ENCODE data around the gene AGBL3.
"Not testable (repeated sequence)": the region's sequence is repeated elsewhere in the genome, so short reads cannot be mapped to it uniquely, and the experiment has no call there.

AGBL3 gene

GRCh38 chr7:134966691-134967090, 19.6 kb upstream of the AGBL3 start:
- no peak for ATAC-seq

DNA sequence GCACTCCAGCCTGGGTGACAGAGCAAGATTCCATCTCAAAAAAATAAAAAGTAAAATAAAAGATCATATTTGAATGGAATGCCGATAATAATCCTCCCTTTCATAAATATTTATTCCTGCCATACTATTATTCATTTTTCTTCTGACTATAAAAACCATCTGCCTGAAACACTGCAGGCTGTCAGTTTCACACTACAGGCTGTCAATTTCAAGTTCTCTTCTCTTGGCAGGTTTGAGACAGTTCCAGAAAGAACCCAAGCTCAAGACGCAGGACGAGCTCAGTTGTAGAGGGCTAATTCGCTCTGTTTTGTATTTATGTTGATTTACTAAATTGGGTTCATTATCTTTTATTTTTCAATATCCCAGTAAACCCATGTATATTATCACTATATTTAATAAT, 18.2 kb upstream of the AGBL3 start:
- no peak for ATAC-seq

DNA sequence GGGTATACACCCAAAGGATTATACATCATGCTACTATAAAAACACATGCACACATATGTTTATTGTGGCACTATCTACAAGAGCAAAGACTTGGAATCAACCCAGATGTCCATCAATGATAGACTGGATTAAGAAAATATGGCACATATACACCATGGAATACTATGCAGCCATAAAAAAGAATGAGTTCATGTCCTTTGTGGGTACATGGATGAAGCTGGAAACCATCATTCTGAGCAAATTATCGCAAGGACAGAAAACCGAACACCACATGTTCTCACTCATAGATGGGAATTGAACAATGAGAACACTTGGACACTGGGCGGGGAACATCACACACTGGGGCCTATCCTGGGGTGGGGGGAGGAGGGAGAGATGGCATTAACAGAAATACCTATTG, 4.7 kb upstream of the AGBL3 start:
- not testable (repeated sequence) for ATAC-seq

GRCh38 chr7:134985894-134986362, 380 bp upstream of the AGBL3 start:
- peak; percentile 60 to 61 for ATAC-seq

DNA sequence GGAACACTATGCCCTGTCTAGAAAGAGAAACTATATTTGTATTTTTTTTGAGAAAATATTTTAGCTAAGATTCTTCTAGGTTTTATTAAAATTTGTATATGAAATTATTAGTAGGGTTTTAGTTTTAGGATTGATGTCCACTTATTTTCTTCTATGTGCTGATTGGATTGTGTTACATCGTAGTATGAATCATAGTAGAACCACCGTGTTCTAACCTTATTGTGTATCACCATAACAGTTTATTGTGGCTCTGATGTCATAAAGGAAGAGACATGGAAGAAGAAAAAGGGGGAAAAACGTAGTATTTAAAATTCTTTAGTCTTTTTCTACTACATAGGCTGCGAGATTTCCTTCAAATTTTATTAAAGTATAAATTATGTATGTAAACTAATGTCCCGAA, 1.9 kb downstream of the AGBL3 start:
- ATAC-seq = no peak

DNA sequence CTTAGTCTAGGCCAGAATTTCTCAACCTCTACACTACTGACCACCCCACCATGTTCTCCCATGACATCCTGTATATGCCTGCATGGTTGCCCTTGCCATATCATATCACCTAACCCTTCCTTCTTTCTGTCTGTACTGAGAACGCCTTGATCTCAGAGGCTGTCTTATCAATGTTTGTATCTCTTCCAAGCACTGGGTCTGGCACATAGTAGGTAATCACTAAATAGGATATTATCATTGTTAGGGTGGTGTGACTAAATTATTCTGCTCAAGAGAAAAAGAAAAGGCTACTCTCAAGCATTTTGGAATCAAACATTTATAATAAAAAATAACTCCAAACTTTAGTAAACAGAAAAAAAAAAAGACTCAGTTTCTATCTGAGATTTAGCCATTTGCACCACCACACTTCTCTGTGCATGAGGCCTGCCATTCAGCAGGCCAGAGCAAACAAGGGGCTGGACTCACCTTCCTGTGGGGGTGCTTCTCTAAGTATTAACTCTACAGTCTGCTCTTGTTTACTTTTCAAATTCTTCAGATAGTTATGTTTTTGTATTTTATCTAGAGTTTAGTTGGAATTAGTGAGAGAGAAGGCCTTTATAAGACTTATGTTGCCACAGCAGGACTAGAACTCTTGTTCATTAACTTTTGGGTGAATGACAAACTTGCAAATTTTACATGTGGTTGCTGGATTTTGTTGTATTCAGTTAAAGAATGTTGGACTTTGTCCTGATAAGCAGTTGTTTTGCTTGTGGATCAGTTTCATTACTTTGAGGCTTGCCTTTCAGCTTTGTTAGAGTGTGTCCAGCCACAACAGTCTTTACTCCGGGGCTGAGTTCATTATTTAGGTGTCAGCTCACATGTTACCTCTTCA, 5.4 kb downstream of the AGBL3 start:
- ATAC-seq = no peak

DNA sequence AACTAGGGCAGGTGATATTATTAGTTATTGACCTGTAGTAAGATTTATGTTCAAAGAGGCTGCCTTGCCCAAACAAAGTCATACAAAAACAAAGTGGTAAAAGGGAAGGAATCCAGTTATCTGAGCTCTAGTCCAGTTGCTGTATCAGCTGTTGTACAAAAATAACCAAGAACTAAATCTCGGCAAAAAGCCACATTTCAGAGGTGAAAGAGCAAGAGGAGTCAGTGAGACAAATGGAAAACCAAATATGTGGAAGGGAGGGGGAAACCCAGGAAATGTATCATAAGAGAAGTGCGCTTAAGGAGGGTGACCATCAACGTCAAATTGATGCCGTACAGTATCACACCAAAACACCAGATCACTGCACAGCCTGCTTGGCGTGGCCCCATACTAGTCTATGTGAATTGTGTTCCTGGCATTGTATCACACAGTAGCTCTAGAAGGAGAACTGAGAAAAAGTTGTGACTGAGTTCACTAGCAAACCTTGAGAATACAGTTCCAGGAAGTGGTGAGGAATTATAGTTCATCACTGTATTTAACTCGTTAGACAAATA, 6.4 kb downstream of the AGBL3 start:
- ATAC-seq = peak; percentile 74 to 88

DNA sequence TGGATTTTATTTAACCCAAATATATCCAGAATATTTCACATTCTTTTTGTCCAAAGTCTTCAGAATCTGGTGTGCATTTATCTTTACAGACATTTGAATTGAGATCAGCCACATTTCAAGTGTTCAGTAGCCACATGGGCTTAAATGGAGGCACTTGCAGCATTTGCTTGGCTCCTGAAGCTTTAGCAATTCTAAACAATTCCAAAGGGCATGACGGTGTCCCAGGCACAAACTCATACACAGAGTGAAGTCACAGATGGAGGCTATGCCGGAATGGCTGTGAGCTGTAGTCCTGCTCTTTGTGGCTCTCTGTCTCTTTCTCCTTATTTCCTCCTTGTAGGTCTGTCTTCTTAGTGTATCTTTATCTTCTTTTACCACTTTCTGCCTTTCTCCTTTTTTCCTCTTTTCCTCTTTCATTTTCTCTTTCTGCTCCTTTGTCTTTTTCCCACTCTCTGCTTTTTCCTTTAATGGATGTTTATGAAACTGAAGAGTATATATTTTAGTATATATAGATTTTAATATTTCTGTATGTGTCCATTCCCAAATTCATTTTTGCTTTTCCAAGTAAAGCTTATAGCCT, 7.7 kb downstream of the AGBL3 start:
- no peak for ATAC-seq

DNA sequence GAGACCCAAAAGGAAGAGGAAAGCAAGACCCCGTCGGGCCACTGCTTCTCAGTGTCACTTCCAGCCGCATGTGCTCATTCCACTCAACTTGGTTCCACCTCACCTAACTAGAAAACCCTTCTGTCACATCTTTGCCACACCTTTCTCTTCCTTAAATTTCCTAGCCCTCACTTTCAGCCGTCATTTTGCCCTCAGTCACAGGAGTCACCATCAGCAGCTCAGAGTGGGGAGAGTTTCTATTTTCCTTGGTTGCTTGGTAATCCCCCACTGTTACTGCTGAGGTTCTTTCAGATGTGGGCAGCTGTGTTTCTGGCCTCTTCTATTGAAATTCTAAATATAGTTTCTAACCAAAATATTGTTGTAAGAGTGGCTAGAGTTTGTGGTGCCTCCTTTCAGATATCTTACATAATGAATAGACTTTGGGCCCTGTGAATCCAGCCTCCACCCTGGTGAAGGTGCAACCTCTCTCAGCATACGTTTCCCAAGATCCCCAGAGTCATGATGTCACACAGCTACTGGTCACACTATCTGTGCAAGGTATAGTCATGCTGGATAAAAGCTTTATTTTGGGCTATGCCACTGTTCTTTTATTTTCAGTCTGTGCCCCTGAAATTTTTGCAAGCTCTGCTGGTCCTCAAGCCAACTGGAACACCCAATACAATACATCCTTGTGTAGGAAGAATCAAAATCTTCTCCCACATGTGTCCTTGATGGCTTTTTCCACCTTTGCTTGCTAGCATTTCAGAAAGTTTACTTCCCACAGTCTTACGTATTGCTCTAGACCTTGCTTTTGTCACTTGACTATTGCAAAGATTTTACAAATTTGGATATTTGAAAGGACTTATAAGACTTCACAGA, 9.2 kb downstream of the AGBL3 start:
- ATAC-seq = peak; percentile 8 to 18

DNA sequence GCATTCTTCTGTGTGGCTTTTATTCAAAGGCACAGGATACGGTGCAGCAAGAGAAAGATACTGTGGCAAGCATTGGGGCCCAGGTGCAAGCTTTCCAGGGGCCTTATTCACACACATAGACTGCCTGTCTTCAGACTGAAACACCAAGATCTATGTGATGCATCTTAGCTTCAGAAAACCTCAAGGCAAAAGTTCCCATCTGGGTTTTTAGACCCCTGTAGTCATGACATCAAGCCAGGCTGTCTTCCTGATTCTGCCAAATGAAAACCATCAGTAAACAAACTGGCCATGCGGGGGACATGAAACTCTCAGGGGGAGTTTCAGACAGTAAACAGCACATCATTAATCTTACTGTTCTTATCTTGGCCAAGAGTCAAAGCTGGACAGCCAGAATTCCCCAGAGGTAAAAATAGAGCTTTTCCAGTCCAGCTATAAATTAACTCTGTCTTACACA, 9.8 kb downstream of the AGBL3 start:
- no peak for ATAC-seq

GRCh38 chr7:134997214-134997885, 11.0 kb downstream of the AGBL3 start:
- ATAC-seq = no peak

DNA sequence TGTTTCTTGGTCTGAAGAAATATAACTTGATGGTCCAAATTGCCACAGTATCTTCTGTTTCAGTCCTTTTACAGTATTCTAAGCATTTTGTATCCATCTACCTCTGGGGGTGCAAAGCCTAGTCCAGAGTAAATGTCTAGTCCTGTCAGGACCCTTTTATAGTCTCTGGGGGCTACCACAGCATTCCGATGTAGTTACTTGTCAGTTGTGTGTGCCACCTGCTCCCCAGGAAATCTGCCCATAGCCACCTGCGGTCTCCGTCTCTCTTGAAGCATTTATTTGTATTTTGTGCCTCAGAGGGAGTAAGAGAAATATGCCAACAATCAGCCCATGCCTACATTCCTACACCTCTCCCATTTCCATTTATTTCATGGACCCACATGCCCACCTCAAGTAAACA, 12.8 kb downstream of the AGBL3 start:
- ATAC-seq = no peak

DNA sequence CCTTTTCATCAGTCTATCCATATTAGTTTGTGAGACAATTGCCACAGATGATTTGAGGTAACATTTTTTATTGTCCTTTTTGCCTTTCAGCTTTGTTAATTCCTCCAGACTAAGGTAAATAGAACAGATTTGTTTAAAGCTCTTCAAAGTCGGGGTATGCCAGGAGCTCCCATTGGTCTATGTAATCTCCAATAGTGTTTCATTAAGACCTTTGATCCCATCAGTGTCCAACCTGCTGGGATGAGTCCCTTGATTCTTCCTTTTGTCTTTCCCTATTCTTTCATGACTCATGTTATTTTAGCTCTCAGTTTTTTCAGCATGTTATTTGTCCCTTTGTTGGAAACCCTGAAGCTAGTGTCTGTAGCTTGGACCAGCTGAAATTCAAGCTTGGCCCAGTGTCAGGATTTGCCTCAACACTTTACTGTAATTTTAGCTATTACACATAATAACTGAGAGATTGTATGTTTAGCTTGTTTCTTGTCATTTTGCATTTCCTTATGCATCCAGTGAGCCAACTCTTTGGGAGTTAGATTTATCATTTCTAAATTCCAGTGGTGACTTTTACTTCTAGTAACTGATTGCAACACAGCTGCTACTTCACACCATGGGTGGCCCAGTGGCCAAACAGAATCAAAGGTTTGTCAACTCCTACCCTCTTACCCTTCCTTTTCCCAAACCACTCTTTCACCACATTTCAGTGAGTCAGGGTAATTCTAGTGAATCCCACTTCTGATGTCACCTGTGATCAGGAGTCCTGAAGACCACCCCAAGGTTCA, 15.3 kb downstream of the AGBL3 start:
- ATAC-seq = no peak

DNA sequence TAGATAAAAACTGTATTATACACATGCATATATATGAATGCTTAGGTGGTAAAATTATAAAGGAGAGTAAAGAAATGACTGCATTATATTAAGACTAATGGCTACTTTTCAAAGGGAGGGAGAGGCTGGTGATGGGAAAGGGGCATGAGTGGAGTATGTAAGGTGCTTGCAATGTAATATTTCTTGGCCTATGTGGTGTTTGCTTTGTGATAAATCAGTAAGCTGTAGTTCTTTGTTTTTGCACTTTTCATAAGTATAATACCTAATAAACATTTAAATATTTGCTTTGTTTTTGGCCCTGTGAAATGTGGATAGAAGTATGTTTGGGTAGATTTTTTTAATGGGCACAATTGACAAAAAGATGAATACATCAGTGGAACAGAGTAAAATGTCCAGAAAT, 25.9 kb downstream of the AGBL3 start:
- ATAC-seq = no peak

DNA sequence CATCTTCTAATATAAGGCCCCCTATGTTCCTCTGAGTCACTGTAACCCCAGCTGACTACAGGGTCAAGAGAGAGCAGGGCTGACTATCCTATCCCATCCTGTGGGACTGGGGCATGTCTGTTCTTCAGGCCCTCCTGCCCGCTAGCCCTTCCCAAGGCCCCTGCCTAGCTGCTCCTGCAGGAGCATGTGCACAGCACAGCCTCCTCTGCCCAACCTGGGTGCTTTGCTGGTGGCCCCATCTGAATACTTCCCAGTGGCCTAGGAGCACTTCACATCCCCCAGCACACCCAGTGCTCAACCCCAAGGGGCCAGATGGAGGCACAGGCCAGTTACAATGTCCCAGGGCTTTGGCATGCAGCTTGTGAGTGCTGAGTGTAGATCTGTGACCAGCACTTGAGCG, 37.3 kb downstream of the AGBL3 start:
- no peak for ATAC-seq

DNA sequence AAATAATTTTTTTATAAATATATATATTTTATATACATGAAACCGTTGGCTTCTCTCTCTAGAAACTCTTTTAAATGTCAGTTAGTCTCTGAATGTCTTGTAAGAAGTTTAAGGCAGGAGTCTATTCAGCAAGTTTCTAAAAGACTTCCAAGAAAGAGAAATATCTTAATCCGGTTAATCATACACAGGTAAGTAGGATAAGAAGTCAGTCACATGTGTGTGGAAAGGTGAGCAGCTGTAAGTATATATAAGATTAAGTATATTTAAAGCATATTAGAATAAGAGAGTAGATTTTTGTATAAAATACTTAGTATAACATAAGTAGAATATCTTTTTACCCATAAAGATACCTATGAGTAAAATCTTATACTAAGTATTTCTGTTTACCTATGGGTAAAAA, 48.9 kb downstream of the AGBL3 start:
- no peak for ATAC-seq

- ATAC-seq = not testable (repeated sequence)
Observed at GRCh38 chr7:135067017-135067416, 80.7 kb downstream of the AGBL3 start.

DNA sequence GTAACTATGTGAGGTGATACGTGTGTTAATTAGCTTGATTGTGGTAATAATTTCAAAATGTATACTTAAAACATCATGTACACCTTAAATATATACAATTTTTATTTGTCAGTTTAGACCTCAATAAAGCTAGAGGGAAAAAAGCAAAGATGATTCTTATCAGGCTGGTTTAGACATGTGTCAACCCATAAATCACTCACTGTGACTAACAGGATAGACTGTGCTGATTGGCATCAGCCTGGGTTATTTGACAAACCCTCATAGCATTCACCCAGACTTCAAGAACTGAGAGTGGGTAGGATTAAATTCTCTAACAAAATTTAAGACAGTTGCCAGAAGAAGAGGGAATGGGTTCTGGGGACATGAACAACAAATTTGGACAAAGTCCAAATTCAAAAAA, 87.8 kb downstream of the AGBL3 start:
- no peak for ATAC-seq

GRCh38 chr7:135074531-135074930, 88.2 kb downstream of the AGBL3 start:
- ATAC-seq = no peak

- no peak for ATAC-seq
Observed at GRCh38 chr7:135075716-135076115, 89.4 kb downstream of the AGBL3 start.

DNA sequence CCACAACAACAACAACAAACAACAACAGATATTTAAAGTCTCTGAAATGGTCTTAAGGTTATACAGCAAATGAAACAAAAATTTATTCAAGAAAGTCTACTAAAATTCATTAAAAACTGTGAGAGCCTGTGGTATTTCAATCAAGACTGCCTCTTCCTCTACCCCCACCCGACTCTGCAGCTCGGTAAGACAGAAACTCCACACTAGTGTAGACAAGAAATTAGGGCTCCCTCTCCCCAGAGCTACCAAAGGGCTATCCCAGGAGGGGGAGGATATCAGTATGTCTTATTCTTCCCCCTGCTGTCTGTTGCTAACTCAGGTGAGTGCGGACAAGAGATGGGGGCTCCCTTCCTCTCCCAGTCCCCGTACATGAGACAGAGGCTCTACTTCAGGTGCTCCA, 90.6 kb downstream of the AGBL3 start:
- no peak for ATAC-seq

DNA sequence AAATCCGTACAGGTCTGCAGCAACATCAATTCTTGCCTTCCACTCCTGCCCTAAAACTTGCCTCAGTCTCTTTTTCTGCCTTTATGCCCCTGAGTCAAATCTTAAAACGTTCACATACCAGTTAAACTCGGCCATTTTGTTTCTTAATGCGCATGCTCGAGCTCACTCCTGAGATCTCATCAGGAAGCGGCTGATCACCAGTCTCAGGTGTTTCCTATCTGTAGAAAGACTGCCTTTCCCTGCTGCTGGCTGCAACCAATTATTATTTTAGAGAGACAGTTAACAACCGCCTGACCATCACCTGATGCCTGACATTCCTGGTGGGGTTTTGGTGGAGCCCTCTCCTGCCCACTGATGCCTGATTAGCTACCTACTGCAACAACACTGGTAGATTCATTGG, 91.3 kb downstream of the AGBL3 start:
- ATAC-seq = no peak

All from activated CD4-positive, CD25-positive, alpha-beta regulatory T cell treated with anti-CD3 and anti-CD28 coated beads, Interleukin-2, amount 50 U/mL, for 24 hours (primary cell).